MG63 (cell line): ENCODE data around the gene MORN3. TPM values are rescaled to one million over a fixed set of nuclear protein-coding genes. Genes with fewer than 3 reads are reported as not detected.
A peak's percentile ranks its signal among the peaks of the same experiment; 100 is the strongest.

ENCODE experiments used
- DNase-seq: peaks from one replicate; pipeline ENCODE4 v3.0.0-alpha.2; 2020
- H3K27me3 ChIP-seq: fragments of 250-450 bp; sonication (Bioruptor Pico); 2 replicates; pipeline ENCODE4 v1.5.1; 2020; ENCODE audit warnings: mild to moderate bottlenecking, moderate library complexity
- H3K36me3 ChIP-seq: fragments of 250-450 bp; sonication (Bioruptor Pico); 2 replicates; pipeline ENCODE4 v1.5.1; 2020; ENCODE audit warnings: mild to moderate bottlenecking, moderate library complexity
- H3K4me3 ChIP-seq: fragments of 250-450 bp; sonication (Bioruptor Pico); 2 replicates; pipeline ENCODE4 v1.5.1; 2020; ENCODE audit warnings: mild to moderate bottlenecking, moderate library complexity
- H3K9me3 ChIP-seq: fragments of 250-450 bp; sonication (Bioruptor Pico); 2 replicates; pipeline ENCODE4 v1.5.1; 2020; ENCODE audit warnings: mild to moderate bottlenecking, moderate library complexity
- total RNA-seq: library from RNA; depleted of rRNA; stranded (reverse); fragments of >200 nt; shearing (Covaris generic); gene quantifications from 2 replicates; pipeline ENCODE4 v1.2.3, GENCODE V29; 2014; ENCODE audit warnings: low replicate concordance

The MORN3 gene
- total RNA-seq, 1 experiment from 2014 or later, result not detected

DNA sequence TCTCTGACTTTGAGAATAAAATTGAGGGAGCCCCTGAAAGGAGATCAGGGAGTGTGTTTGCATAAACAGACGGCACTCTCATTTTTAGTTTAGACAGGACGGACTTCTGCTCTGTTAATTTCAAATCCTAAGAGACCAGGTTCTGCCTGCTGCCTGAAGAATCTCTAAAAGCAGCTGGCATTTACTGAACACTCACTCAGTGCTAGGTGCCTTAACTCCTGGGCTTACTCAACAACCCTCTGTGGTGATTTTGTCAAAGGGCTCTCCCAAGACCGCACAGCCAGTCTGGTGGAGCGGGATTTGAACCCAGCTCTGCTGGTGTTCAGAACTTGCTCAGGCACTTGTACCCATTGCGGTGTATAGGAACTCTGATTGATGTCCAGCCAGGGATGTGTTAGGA, 40.9 kb downstream of the MORN3 start:
- Histone ChIP-seq H3K27me3 (no peaks in the 10 kb centered on the region), H3K4me3 (no peak overlapping the region), H3K36me3 (peaks cover 21% of the 10 kb centered on the region), H3K9me3 (no peaks in the 10 kb centered on the region)
- DNase-seq, result no peak

- no peaks in the 10 kb centered on the region for H3K9me3 ChIP-seq
- H3K27me3 ChIP-seq, result no peaks in the 10 kb centered on the region
- H3K4me3 ChIP-seq, result peak overlapping the region; percentile 74
- peak; percentile 22 for DNase-seq
- H3K36me3 ChIP-seq, result peaks cover 21% of the 10 kb centered on the region
These were observed 41.4 kb downstream of the MORN3 start for GRCh38 chr12:121628037-121628436.

DNA sequence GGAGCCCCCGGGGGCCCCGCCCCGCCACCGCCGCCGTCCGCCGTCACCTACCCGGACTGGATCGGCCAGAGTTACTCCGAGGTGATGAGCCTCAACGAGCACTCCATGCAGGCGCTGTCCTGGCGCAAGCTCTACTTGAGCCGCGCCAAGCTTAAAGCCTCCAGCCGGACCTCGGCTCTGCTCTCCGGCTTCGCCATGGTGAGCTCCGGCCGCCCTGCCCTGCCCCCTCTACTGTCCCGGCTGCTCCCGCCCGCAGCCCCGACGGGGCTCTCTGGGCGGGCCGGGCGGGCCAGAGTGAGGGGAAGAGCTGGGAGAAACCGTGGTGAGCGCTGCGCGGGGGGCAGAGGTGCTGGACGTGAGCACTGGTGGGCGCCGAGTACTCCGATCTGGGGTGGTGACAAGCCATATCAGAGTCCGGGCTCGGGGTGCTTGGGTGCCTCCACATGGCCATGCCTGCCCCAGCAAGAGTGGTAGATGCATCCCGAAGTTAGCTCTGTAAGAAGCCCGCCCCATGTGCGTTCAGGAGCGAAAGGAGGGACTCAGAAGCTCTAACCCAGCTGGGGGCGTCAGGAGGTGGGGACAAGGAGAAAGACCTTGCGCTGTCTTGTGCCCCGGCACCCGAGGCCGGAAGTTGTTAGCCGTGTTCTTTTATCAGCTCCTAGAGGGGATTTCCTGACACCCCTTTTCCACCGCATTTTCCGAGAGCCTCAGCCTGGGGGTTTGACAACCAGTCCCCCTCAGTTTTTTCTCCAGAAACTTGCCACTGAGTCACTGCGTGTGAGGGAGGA, 42.4 kb downstream of the MORN3 start:
- no peaks in the 10 kb centered on the region for H3K9me3 ChIP-seq
- H3K4me3 ChIP-seq, result peak overlapping the region; percentile 74
- H3K36me3 ChIP-seq, result peaks cover 21% of the 10 kb centered on the region
- no peaks in the 10 kb centered on the region for H3K27me3 ChIP-seq
- peak; percentile 64 for DNase-seq

- peaks cover 19% of the 10 kb centered on the region for H3K36me3 ChIP-seq
These were observed 43.2 kb downstream of the MORN3 start, which contains the start of gene ORAI1 for GRCh38 chr12:121626087-121626852. ORAI1 (plus strand) TSS chr12:121626530.

GRCh38 chr12:121620333-121620891, 49.0 kb downstream of the MORN3 start:
- no peak for DNase-seq
- Histone ChIP-seq H3K36me3 (no peaks in the 10 kb centered on the region), H3K9me3 (no peaks in the 10 kb centered on the region), H3K4me3 (no peak overlapping the region), H3K27me3 (no peaks in the 10 kb centered on the region)

More at GRCh38 chr12:121626087-121626852, 43.2 kb downstream of the MORN3 start, which contains the start of gene ORAI1:
- DNase-seq, result peak; percentile 96
- Histone ChIP-seq H3K4me3 (peak within 1 kb of the TSS; percentile 74), H3K9me3 (no peaks in the 10 kb centered on the region), H3K27me3 (no peaks in the 10 kb centered on the region)

DNA sequence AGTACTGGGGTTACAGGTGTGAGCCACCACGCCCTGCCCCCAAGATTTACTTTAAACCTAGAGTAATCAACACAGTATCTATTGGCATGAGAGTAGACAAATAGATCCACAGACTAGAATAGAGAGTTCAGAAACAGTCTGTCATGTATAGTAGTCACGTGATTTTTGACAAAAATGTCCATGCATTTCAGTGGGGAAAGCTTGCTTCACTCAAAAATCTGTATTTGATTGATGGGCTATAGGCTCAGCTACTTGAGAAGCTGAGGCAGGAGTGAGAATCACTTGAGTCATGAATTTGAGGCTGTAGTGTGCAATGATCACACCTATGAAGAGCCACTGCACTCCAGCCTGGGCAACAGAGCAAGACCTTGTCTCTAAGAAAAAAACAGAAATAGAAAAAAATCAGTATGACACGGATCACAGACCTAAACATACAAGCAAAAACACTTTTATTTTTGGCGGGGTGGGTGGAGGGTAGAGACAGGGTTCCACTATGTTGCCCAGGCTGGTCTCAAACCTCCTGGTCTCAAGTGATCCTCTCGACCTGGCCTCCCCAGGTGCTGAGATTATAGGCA, 50.7 kb downstream of the MORN3 start:
- no peaks in the 10 kb centered on the region for H3K27me3 ChIP-seq
- no peaks in the 10 kb centered on the region for H3K9me3 ChIP-seq
- no peak for DNase-seq

GRCh38 chr12:121614872-121615467, 54.5 kb downstream of the MORN3 start:
- no peak for DNase-seq

More for the DNA sequence above, 50.7 kb downstream of the MORN3 start:
- no peak overlapping the region for H3K4me3 ChIP-seq
- H3K36me3 ChIP-seq, result no peaks in the 10 kb centered on the region

GRCh38 chr12:121613462-121613861, 56.0 kb downstream of the MORN3 start:
- H3K9me3 ChIP-seq, result no peaks in the 10 kb centered on the region
- no peaks in the 10 kb centered on the region for H3K27me3 ChIP-seq
- H3K4me3 ChIP-seq, result no peak overlapping the region
- no peaks in the 10 kb centered on the region for H3K36me3 ChIP-seq
- DNase-seq, result no peak

More at GRCh38 chr12:121614872-121615467, 54.5 kb downstream of the MORN3 start:
- no peaks in the 10 kb centered on the region for H3K9me3 ChIP-seq
- H3K36me3 ChIP-seq, result no peaks in the 10 kb centered on the region
- H3K4me3 ChIP-seq, result no peak overlapping the region
- H3K27me3 ChIP-seq, result no peaks in the 10 kb centered on the region

GRCh38 chr12:121611306-121611705, 58.1 kb downstream of the MORN3 start:
- Histone ChIP-seq H3K9me3 (no peaks in the 10 kb centered on the region), H3K36me3 (no peaks in the 10 kb centered on the region), H3K27me3 (no peaks in the 10 kb centered on the region), H3K4me3 (no peak overlapping the region)
- DNase-seq, result peak; percentile 10

- no peaks in the 10 kb centered on the region for H3K36me3 ChIP-seq
- no peaks in the 10 kb centered on the region for H3K9me3 ChIP-seq
- no peak overlapping the region for H3K4me3 ChIP-seq
- H3K27me3 ChIP-seq, result no peaks in the 10 kb centered on the region
- peak; percentile 17 for DNase-seq
These were observed 59.0 kb downstream of the MORN3 start for GRCh38 chr12:121610239-121611149.

GRCh38 chr12:121608301-121608700, 61.2 kb downstream of the MORN3 start:
- H3K9me3 ChIP-seq, result no peaks in the 10 kb centered on the region
- no peak for DNase-seq
- H3K27me3 ChIP-seq, result no peaks in the 10 kb centered on the region
- H3K4me3 ChIP-seq, result no peak overlapping the region
- H3K36me3 ChIP-seq, result no peaks in the 10 kb centered on the region

- no peaks in the 10 kb centered on the region for H3K9me3 ChIP-seq
- no peaks in the 10 kb centered on the region for H3K36me3 ChIP-seq
- DNase-seq, result no peak
- H3K4me3 ChIP-seq, result no peak overlapping the region
- no peaks in the 10 kb centered on the region for H3K27me3 ChIP-seq
These were observed 65.9 kb downstream of the MORN3 start for GRCh38 chr12:121603581-121603980.

GRCh38 chr12:121602766-121603165, 66.7 kb downstream of the MORN3 start:
- Histone ChIP-seq H3K36me3 (no peaks in the 10 kb centered on the region), H3K27me3 (no peaks in the 10 kb centered on the region), H3K9me3 (no peaks in the 10 kb centered on the region), H3K4me3 (no peak overlapping the region)
- no peak for DNase-seq

- H3K4me3 ChIP-seq, result no peak overlapping the region
- DNase-seq, result no peak
- no peaks in the 10 kb centered on the region for H3K9me3 ChIP-seq
- H3K27me3 ChIP-seq, result no peaks in the 10 kb centered on the region
- no peaks in the 10 kb centered on the region for H3K36me3 ChIP-seq
These were observed 68.6 kb downstream of the MORN3 start for GRCh38 chr12:121600702-121601336.
